B cell (primary cell): Measurements from ENCODE around the gene ASIC1. TPM values are rescaled to one million over a fixed set of nuclear protein-coding genes. Genes with fewer than 3 reads are reported as not detected.

Experiments used
- ATAC-seq: fragments of 200-7000 bp; cut with Tn5 transposase; one replicate; pipeline ENCODE4 v1.10.0; 2021; ENCODE audit warnings: low read depth, mild to moderate bottlenecking, moderate number of reproducible peaks, moderate library complexity
- CTCF ChIA-PET: fragments of 350-600 bp; sonication (Branson Sonifier 250); formaldehyde crosslinking; loops from one replicate; lab custom pipeline; 2021; ENCODE audit warnings: antibody characterized with exemption, inconsistent platforms; lab: Charles Lee
- POLR2A ChIA-PET: fragments of 350-600 bp; sonication (Branson Sonifier 250); formaldehyde crosslinking; loops from one replicate; lab custom pipeline; 2021; ENCODE audit warnings: antibody characterized with exemption; lab: Charles Lee
- DNase-seq: peaks from one replicate; pipeline ENCODE4 v3.0.0; 2013
- H2AFZ ChIP-seq: 2 replicates; pipeline ENCODE4 v1.6.1; 2012; ENCODE audit warnings: mild to moderate bottlenecking, low read depth, low read length; ENCODE audit not compliant: insufficient read depth, poor library complexity, severe bottlenecking
- H3K27ac ChIP-seq, 2 donors: 1 replicate in 1 of 2; 2 replicates in 1 of 2; pipeline ENCODE4 v1.5.1; 2012 to 2013; ENCODE audit warnings: low read length in 2 of 2, mild to moderate bottlenecking in 2 of 2, moderate library complexity in 1 of 2
- H3K27me3 ChIP-seq, 4 experiments: fragments of 200-600 bp in 1 of 4; sonication (generic) in 1 of 4; replicated peaks in 1 of 4; 1 replicate in 2 of 4; 2 replicates in 2 of 4; pipeline versions ENCODE4 v1.6.1 to v1.7.0; 2013 to 2016; ENCODE audit warnings: low read length in 3 of 4, mild to moderate bottlenecking in 2 of 4, mixed read lengths in 1 of 4, moderate library complexity in 1 of 4; ENCODE audit not compliant: insufficient read depth in 4 of 4, control insufficient read depth in 3 of 4; ENCODE audit errors: control extremely low read depth in 1 of 4
- H3K36me3 ChIP-seq, 2 experiments: replicated peaks in 1 of 2; 1 replicate in 1 of 2; 2 replicates in 1 of 2; pipeline versions ENCODE4 v1.6.1 to v1.7.1; 2013; ENCODE audit warnings: low read length in 1 of 2; ENCODE audit not compliant: insufficient read depth in 2 of 2, control insufficient read depth in 1 of 2; ENCODE audit errors: control extremely low read depth in 1 of 2, extremely low read depth in 1 of 2
- H3K4me1 ChIP-seq, 2 donors: fragments of 200-600 bp in 1 of 2; sonication (generic) in 1 of 2; 1 replicate in 1 of 2; 2 replicates in 1 of 2; pipeline versions ENCODE4 v1.5.1 to v1.6.1; 2013 to 2017; ENCODE audit warnings: low read length in 2 of 2; ENCODE audit not compliant: control insufficient read depth in 2 of 2, insufficient read depth in 2 of 2
- H3K4me2 ChIP-seq: replicated peaks from 2 replicates; pipeline ENCODE3; 2012; ENCODE audit warnings: mild to moderate bottlenecking, low read depth, low read length; ENCODE audit not compliant: poor library complexity, severe bottlenecking
- H3K4me3 ChIP-seq, 5 experiments: fragments of 200-600 bp in 1 of 5; sonication (generic) in 1 of 5; 1 replicate in 3 of 5; 2 replicates in 2 of 5; pipeline versions ENCODE4 v1.5.1 to v1.7.0; 2011 to 2016; ENCODE audit warnings: low read length in 4 of 5, mild to moderate bottlenecking in 4 of 5, low read depth in 2 of 5, control low read depth in 1 of 5, moderate library complexity in 1 of 5; ENCODE audit not compliant: insufficient read depth in 1 of 5; ENCODE audit errors: control extremely low read depth in 1 of 5, extremely low read depth in 1 of 5
- H3K79me2 ChIP-seq: fragments of 200-600 bp; sonication (generic); one replicate; pipeline ENCODE4 v1.6.0; 2016; ENCODE audit warnings: low read length; ENCODE audit not compliant: control insufficient read depth, insufficient read depth
- H3K9ac ChIP-seq: fragments of 200-600 bp; sonication (generic); 2 replicates; pipeline ENCODE4 v1.6.1; 2017; ENCODE audit warnings: mild to moderate bottlenecking, low read length, moderate library complexity
- H3K9me3 ChIP-seq, 3 donors: one replicate each; pipeline versions ENCODE4 v1.6.1 to v1.7.1; 2013; ENCODE audit warnings: low read length in 2 of 3; ENCODE audit not compliant: control insufficient read depth in 2 of 3, insufficient read depth in 1 of 3; ENCODE audit errors: control extremely low read depth in 1 of 3
- H4K20me1 ChIP-seq: 2 replicates; pipeline ENCODE4 v1.6.0; 2012; ENCODE audit warnings: mild to moderate bottlenecking, low read length; ENCODE audit not compliant: insufficient read depth, control insufficient read depth, poor library complexity, severe bottlenecking
- H3K27ac Mint-ChIP-seq: one replicate; pipeline ENCODE4 v1.8.0; 2021; ENCODE audit warnings: mixed read lengths
- H3K27me3 Mint-ChIP-seq: one replicate; pipeline ENCODE4 v1.8.0; 2021; ENCODE audit warnings: mixed read lengths
- H3K4me1 Mint-ChIP-seq: one replicate; pipeline ENCODE4 v1.8.0; 2021; ENCODE audit warnings: mixed read lengths
- H3K4me3 Mint-ChIP-seq: one replicate; pipeline ENCODE4 v1.8.0; 2021; ENCODE audit warnings: mixed read lengths
- H3K9me3 Mint-ChIP-seq: one replicate; pipeline ENCODE4 v1.8.0; 2022; ENCODE audit warnings: mixed read lengths; ENCODE audit not compliant: insufficient read depth
- CTCF ChIP-seq: fragments of 200-600 bp; IDR thresholded peaks from one replicate; pipeline ENCODE4 v1.8.0; 2022; ENCODE audit warnings: antibody characterized with exemption, mild to moderate bottlenecking
- EZH2 ChIP-seq: IDR thresholded peaks from 2 replicates; pipeline ENCODE4 v1.6.1; 2012; ENCODE audit warnings: borderline replicate concordance, low read depth, mild to moderate bottlenecking, moderate library complexity, low read length; ENCODE audit not compliant: insufficient read depth, poor library complexity, severe bottlenecking
- WGBS: methylation state at CpG from one replicate; pipeline ENCODE4 v1.1.5; 2013; ENCODE audit warnings: missing lambda C conversion rate; ENCODE audit not compliant: insufficient coverage; 5-methylcytosine and 5-hydroxymethylcytosine counted together
- intact Hi-C: fragments of 100-400 bp; cut with micrococcal nuclease; formaldehyde crosslinking; loops from one replicate; pipeline ENCODE4 v1.10.0; 2022
- polyA plus RNA-seq: library from polyadenylated mRNA; depleted of rRNA; stranded (reverse); fragments of >200 nt; gene quantifications from 2 replicates; pipeline ENCODE4 v1.2.3, GENCODE V29; 2012
- total RNA-seq, 2 donors: library from RNA; stranded (reverse); fragments of 120-200 nt in 1 of 2; gene quantifications; 1 replicate in 1 of 2; 2 replicates in 1 of 2; pipeline versions ENCODE4 v1.2.3 to v1.2.4, GENCODE V29; 2013 to 2022

ASIC1 gene
- total and polyA plus RNA-seq, 2 donors (not counting 1 experiment from before 2014, with no cell fraction given), result not detected

DNA sequence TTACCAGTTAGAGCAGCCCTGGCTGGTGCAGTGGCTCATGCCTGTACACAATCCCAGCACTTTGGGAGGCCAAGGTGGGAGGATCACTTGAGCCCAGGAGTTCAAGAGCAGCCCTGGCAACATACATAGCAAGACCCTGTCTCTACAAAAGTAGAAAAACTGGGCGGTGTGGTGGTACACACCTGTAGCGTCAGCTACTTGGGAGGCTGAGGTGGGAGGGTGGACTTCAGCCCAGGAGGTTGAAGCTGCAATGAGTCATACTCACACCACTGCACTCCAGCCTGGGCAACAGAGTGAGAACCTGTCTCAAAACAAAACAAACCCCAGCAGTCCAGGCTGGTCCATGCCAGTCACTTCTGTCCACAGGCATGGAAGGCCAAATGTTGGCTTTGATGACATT is 62.0 kb downstream of the ASIC1 start:
- no peak for ATAC-seq
- Histone ChIP-seq H3K4me2 (no peak overlapping the region), H3K27me3 (no peaks in the 10 kb centered on the region), H3K36me3 (peaks cover 2 to 55% of the 10 kb centered on the region in 2 experiments), H3K4me1 (peaks cover 0 to 13% of the 10 kb centered on the region in 2 donors), H3K9me3 (no peaks in the 10 kb centered on the region), H3K4me3 (no peak overlapping the region), H3K79me2 (peaks cover 99% of the 10 kb centered on the region), H3K27ac (no peak overlapping the region), H3K9ac (no peak overlapping the region), H4K20me1 (peaks cover 85% of the 10 kb centered on the region), H2AFZ (no peak overlapping the region)
- Mint-ChIP-seq H3K4me1 (peaks cover 28% of the 10 kb centered on the region), H3K9me3 (no peaks in the 10 kb centered on the region), H3K27ac (no peak overlapping the region), H3K27me3 (no peaks in the 10 kb centered on the region), H3K4me3 (no peak overlapping the region)
- ChIA-PET POLR2A (no interaction called here), CTCF (interaction anchor here (0.7 to 1.4 kb wide), 2 partner anchors 13 to 30 kb away, joined by 3 read pairs; no protein-coding TSS in a partner anchor)
- intact Hi-C loops, result no loop called here
- no peak for TF ChIP-seq EZH2
- TF ChIP-seq CTCF, result no peak
- no peak for DNase-seq
- 100% methylated on average over 2 of the region's 2 CpGs for WGBS

DNA sequence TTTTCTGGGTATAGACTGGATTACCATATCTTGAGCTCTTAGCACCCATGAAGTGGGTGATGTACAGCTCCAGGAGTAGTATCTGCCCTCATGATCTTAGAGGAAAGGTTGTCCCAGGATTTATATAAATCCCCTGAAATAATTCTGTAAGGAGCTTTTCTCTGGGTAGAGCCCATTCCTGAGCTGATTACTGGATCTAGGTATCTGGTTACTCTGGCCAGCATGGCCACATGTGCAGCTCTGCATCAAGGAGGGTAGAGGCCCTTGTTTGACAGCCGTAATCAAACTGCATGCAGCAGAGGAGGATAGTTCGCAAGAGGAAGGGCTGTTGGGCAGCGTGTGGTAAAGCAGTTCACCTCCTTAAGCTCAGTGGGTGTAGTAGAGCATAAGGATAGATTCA is 63.1 kb downstream of the ASIC1 start:
- intact Hi-C loops, result no loop called here
- no peak overlapping the region for H3K27ac ChIP-seq
- H3K9ac ChIP-seq, result no peak overlapping the region
- H3K27ac Mint-ChIP-seq, result no peak overlapping the region
- no peak overlapping the region for H3K4me3 Mint-ChIP-seq
- ATAC-seq (no peak), DNase-seq (no peak)
- H3K4me2 ChIP-seq, result no peak overlapping the region
- WGBS, result 100% methylated on average over 2 of the region's 3 CpGs
- no peaks in the 10 kb centered on the region for H3K27me3 ChIP-seq
- ChIA-PET POLR2A (no interaction called here), CTCF (interaction anchor here (0.6 to 1.3 kb wide), 4 partner anchors 9 to 361 kb away, joined by 3 to 8 read pairs (median 3); partner anchors contain the start of gene COX14)
- H3K4me1 Mint-ChIP-seq, result peaks cover 32% of the 10 kb centered on the region
- H3K4me1 ChIP-seq, result peaks cover 2 to 15% of the 10 kb centered on the region in 2 donors
- peaks cover 79% of the 10 kb centered on the region for H4K20me1 ChIP-seq
- H3K79me2 ChIP-seq, result peaks cover 98% of the 10 kb centered on the region
- H3K36me3 ChIP-seq, result peaks cover 2 to 55% of the 10 kb centered on the region in 2 experiments
- no peaks in the 10 kb centered on the region for H3K27me3 Mint-ChIP-seq
- H2AFZ ChIP-seq, result no peak overlapping the region
- no peaks in the 10 kb centered on the region for H3K9me3 ChIP-seq
- no peak overlapping the region for H3K4me3 ChIP-seq
- TF ChIP-seq EZH2 (no peak), CTCF (no peak)
- H3K9me3 Mint-ChIP-seq, result no peaks in the 10 kb centered on the region
